Measurements from ENCODE around the gene GLYATL1.

GRCh38 chr11:58912124-58912523 is 27.2 kb upstream of the GLYATL1 start:
- no peak for TF ChIP-seq POLR2AphosphoS5 (IDR thresholded peaks at IDR 0.05; ENCODE audit: low read depth, low read length)
- no peak for TF ChIP-seq REST (IDR thresholded peaks at IDR 0.05; ENCODE audit: insufficient read depth in 1 of 2, low read depth in 2 of 2, low read length in 1 of 2)
- no peak for TF ChIP-seq CTCF (IDR thresholded peaks at IDR 0.05)
- TF ChIP-seq TCF7L2 (IDR thresholded peaks at IDR 0.05; ENCODE audit: low read depth, low read length) = no peak
